Measurements from ENCODE around the gene SLC29A3. TPM values are rescaled to one million over a fixed set of nuclear protein-coding genes. Genes with fewer than 3 reads are reported as not detected.

The SLC29A3 gene
- total RNA-seq, 1 donor from 2014 or later: 2.5 TPM

DNA sequence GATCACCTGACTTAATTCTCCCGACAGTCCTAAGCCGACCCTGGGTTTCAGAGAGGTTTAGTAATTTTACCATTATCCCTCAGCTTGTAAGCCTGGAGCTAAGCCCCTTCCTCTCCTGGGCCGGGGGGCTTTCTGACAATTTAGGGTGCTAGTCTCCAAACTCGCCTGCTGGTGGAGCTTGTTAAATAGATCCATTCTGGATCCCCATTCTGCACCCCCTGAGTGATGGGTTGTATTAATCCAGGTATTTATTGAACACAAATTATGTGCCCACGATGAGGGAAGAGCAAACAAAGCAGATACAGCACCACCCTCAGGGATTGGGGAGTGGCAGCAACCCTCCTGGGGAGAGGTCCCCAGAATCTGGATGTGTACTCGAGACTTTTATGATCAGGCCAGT lies 1.3 kb upstream of the SLC29A3 start:
- peaks cover 33% of the 10 kb centered on the region for H3K4me1 ChIP-seq
- no peak overlapping the region for H3K27ac ChIP-seq
- H3K36me3 ChIP-seq: no peaks in the 10 kb centered on the region
- H3K4me1 Mint-ChIP-seq: peaks cover 38% of the 10 kb centered on the region
- no peak for DNase-seq (ENCODE audit: low spot score)
- no peak overlapping the region for H3K4me2 ChIP-seq
- H3K36me3 Mint-ChIP-seq: no peaks in the 10 kb centered on the region
- H2AFZ ChIP-seq (replicated peaks): no peak overlapping the region
- TF ChIP-seq EZH2 (IDR thresholded peaks at IDR 0.05): no peak
- TF ChIP-seq, protein P1, sequence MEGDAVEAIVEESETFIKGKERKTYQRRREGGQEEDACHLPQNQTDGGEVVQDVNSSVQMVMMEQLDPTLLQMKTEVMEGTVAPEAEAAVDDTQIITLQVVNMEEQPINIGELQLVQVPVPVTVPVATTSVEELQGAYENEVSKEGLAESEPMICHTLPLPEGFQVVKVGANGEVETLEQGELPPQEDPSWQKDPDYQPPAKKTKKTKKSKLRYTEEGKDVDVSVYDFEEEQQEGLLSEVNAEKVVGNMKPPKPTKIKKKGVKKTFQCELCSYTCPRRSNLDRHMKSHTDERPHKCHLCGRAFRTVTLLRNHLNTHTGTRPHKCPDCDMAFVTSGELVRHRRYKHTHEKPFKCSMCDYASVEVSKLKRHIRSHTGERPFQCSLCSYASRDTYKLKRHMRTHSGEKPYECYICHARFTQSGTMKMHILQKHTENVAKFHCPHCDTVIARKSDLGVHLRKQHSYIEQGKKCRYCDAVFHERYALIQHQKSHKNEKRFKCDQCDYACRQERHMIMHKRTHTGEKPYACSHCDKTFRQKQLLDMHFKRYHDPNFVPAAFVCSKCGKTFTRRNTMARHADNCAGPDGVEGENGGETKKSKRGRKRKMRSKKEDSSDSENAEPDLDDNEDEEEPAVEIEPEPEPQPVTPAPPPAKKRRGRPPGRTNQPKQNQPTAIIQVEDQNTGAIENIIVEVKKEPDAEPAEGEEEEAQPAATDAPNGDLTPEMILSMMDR (IDR thresholded peaks at IDR 0.05): peak; percentile 6
- H3K9me3 Mint-ChIP-seq: no peaks in the 10 kb centered on the region
- H3K9ac ChIP-seq: no peak overlapping the region
- H3K27me3 ChIP-seq: peaks cover 13% of the 10 kb centered on the region
- no peaks in the 10 kb centered on the region for H4K20me1 ChIP-seq (ENCODE audit: low read depth)
- H3K4me3 Mint-ChIP-seq: peak overlapping the region; percentile 74
- peaks cover 20% of the 10 kb centered on the region for H3F3A ChIP-seq (ENCODE audit: low read depth)
- peaks cover 5% of the 10 kb centered on the region for H3K27me3 Mint-ChIP-seq (ENCODE audit: insufficient read depth, low read depth)
- H3K4me3 ChIP-seq: no peak overlapping the region
- no peaks in the 10 kb centered on the region for H3K9me3 ChIP-seq (ENCODE audit: low read depth)
- H3K79me2 ChIP-seq (ENCODE audit: low read depth): no peaks in the 10 kb centered on the region
- H3K27ac Mint-ChIP-seq: no peak overlapping the region

DNA sequence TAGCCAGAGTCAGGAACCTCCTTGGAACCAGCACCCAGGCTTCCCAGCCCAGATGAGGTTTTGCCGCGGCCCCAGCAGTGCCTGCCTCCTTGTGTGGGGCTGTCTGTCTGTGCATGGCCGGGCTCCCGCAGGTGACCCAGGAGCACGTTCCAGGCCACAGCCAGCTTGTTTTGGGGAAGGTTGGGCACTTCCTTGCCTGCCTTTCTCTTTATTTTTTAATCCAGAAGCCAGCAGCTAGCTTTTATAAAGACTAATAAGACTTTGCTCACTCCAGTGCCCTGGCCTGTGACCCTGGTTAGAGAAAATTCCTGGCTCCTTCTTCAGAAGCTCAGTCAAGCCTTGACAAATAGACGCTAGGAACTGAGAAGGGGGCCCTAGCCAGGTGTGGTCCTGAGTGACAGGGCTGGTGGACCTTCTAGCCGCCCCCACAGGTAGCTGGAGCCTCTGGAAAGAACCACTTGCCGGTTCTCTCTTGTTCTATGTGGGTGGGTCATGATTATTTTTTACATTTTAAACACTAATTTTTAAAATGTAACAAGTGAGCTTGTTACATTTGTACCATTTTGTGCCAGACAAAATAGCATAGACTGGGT lies 837 bp downstream of the SLC29A3 start:
- Histone ChIP-seq H2AFZ (replicated peaks) (peak overlapping the region; percentile 99), H3K79me2 (ENCODE audit: low read depth) (no peaks in the 10 kb centered on the region), H3K4me1 (peaks cover 27% of the 10 kb centered on the region), H3K4me2 (peak overlapping the region; percentile 90), H3F3A (ENCODE audit: low read depth) (peaks cover 20% of the 10 kb centered on the region), H3K36me3 (no peaks in the 10 kb centered on the region), H4K20me1 (ENCODE audit: low read depth) (no peaks in the 10 kb centered on the region), H3K9me3 (ENCODE audit: low read depth) (no peaks in the 10 kb centered on the region), H3K9ac (no peak overlapping the region), H3K27me3 (no peaks in the 10 kb centered on the region), H3K4me3 (peak overlapping the region; percentile 84), H3K27ac (no peak overlapping the region)
- TF ChIP-seq, protein P1 (IDR thresholded peaks at IDR 0.05): no peak
- TF ChIP-seq EZH2phosphoT487 (IDR thresholded peaks at IDR 0.05) (no peak), EZH2 (IDR thresholded peaks at IDR 0.05) (no peak)
- H3K4me1 Mint-ChIP-seq: peaks cover 29% of the 10 kb centered on the region
- H3K27ac Mint-ChIP-seq: no peak overlapping the region
- peaks cover 3% of the 10 kb centered on the region for H3K27me3 Mint-ChIP-seq (ENCODE audit: insufficient read depth, low read depth)
- no peaks in the 10 kb centered on the region for H3K9me3 Mint-ChIP-seq
- DNase-seq (ENCODE audit: low spot score): peak; percentile 26
- H3K4me3 Mint-ChIP-seq: peak overlapping the region; percentile 96
- peaks cover 2% of the 10 kb centered on the region for H3K36me3 Mint-ChIP-seq

DNA sequence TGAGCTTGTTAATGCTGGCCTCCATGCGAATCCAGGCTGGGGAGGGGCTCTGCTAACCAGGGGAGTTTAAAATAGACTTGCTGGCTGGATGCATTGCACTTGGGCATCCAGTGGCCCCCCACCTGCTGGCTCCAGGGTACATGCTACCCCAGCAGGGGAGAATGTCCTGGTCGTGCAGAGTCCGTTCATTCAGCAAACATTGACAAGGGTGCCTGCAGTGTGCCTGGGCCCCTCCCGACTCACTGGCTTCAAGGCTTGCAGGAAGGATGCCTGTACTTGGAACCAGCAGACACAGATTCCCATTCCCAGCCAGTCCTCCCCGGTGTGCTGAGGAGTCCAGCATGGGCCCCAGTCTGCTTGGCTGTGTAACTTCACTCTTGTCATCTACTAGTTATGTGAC lies 1.5 kb downstream of the SLC29A3 start:
- Histone ChIP-seq H3K4me2 (peak overlapping the region; percentile 90), H3K4me3 (no peak overlapping the region), H3K4me1 (peaks cover 23% of the 10 kb centered on the region), H3K27me3 (no peaks in the 10 kb centered on the region), H2AFZ (replicated peaks) (no peak overlapping the region), H3K9ac (no peak overlapping the region), H4K20me1 (ENCODE audit: low read depth) (no peaks in the 10 kb centered on the region), H3K27ac (no peak overlapping the region), H3K79me2 (ENCODE audit: low read depth) (no peaks in the 10 kb centered on the region), H3K36me3 (no peaks in the 10 kb centered on the region), H3K9me3 (ENCODE audit: low read depth) (no peaks in the 10 kb centered on the region), H3F3A (ENCODE audit: low read depth) (peaks cover 19% of the 10 kb centered on the region)
- TF ChIP-seq EZH2 (IDR thresholded peaks at IDR 0.05): no peak
- no peak for TF ChIP-seq EZH2phosphoT487 (IDR thresholded peaks at IDR 0.05)
- TF ChIP-seq, protein P1 (IDR thresholded peaks at IDR 0.05): no peak
- peaks cover 26% of the 10 kb centered on the region for H3K4me1 Mint-ChIP-seq
- no peaks in the 10 kb centered on the region for H3K9me3 Mint-ChIP-seq
- H3K4me3 Mint-ChIP-seq: peak overlapping the region; percentile 96
- peaks cover 2% of the 10 kb centered on the region for H3K36me3 Mint-ChIP-seq
- H3K27me3 Mint-ChIP-seq (ENCODE audit: insufficient read depth, low read depth): peaks cover 3% of the 10 kb centered on the region
- no peak overlapping the region for H3K27ac Mint-ChIP-seq
- no peak for DNase-seq (ENCODE audit: low spot score)

Measured in neural progenitor cell (in vitro differentiated cells).